Naive thymus-derived CD4-positive, alpha-beta T cell (primary cell): ENCODE data around the gene WDR87. TPM values are rescaled to one million over a fixed set of nuclear protein-coding genes. Genes with fewer than 3 reads are reported as not detected.
"Not testable (repeated sequence)": the region's sequence is repeated elsewhere in the genome, so short reads cannot be mapped to it uniquely, and the experiment has no call there.

Experiments
- ATAC-seq: fragments of 150-1000 bp; cut with Tn5 transposase; 2 replicates; pipeline ENCODE4 v1.10.0; 2021; ENCODE audit warnings: mild to moderate bottlenecking, moderate library complexity
- CTCF ChIA-PET: fragments of 350-600 bp; sonication (Branson Sonifier 250); formaldehyde crosslinking; loops from one replicate; lab custom pipeline; 2021; ENCODE audit warnings: antibody characterized with exemption; lab: Charles Lee
- POLR2A ChIA-PET: fragments of 350-600 bp; sonication (Branson Sonifier 250); formaldehyde crosslinking; loops from one replicate; lab custom pipeline; 2021; ENCODE audit warnings: antibody characterized with exemption, inconsistent platforms; lab: Charles Lee
- DNase-seq, 9 donors: peaks; one replicate each; pipeline versions ENCODE4 v3.0.0 to v3.0.0-alpha.2; 2020 to 2022; ENCODE audit warnings: mixed read lengths in 1 of 9
- H3K27ac ChIP-seq: one replicate; pipeline ENCODE4 v1.7.0; 2013; ENCODE audit warnings: mild to moderate bottlenecking, low read depth, low read length, moderate library complexity
- H3K27me3 ChIP-seq, 2 donors: one replicate each; pipeline ENCODE4 v1.7.0; 2013; ENCODE audit warnings: low read length in 2 of 2, mild to moderate bottlenecking in 2 of 2, moderate library complexity in 2 of 2; ENCODE audit not compliant: control insufficient read depth in 2 of 2, insufficient read depth in 2 of 2
- H3K36me3 ChIP-seq, 3 experiments: 1 replicate in 2 of 3; 2 replicates in 1 of 3; pipeline ENCODE4 v1.7.0; 2013; ENCODE audit warnings: low read length in 3 of 3, mild to moderate bottlenecking in 3 of 3, moderate library complexity in 1 of 3; ENCODE audit not compliant: insufficient read depth in 3 of 3, control insufficient read depth in 2 of 3
- H3K4me1 ChIP-seq, 2 donors: one replicate each; pipeline ENCODE4 v1.7.0; 2013; ENCODE audit warnings: low read length in 2 of 2, mild to moderate bottlenecking in 2 of 2, moderate library complexity in 1 of 2; ENCODE audit not compliant: control insufficient read depth in 2 of 2, insufficient read depth in 2 of 2
- H3K4me3 ChIP-seq: 2 replicates; pipeline ENCODE4 v1.7.0; 2013; ENCODE audit warnings: mild to moderate bottlenecking, low read length
- H3K9me3 ChIP-seq, 3 experiments: 1 replicate in 2 of 3; 2 replicates in 1 of 3; pipeline ENCODE4 v1.7.0; 2013; ENCODE audit warnings: low read length in 3 of 3; ENCODE audit not compliant: control insufficient read depth in 2 of 3
- H3K27ac Mint-ChIP-seq, 9 donors: one replicate each; pipeline ENCODE4 v1.8.0; 2020 to 2022; ENCODE audit warnings: mixed read lengths in 9 of 9, mild to moderate bottlenecking in 8 of 9, moderate library complexity in 5 of 9, inconsistent platforms in 2 of 9
- H3K27me3 Mint-ChIP-seq, 5 donors: one replicate each; pipeline ENCODE4 v1.8.0; 2021 to 2022; ENCODE audit warnings: mixed read lengths in 5 of 5, mild to moderate bottlenecking in 1 of 5
- H3K36me3 Mint-ChIP-seq, 5 donors: one replicate each; pipeline ENCODE4 v1.8.0; 2020 to 2022; ENCODE audit warnings: mixed read lengths in 5 of 5, mild to moderate bottlenecking in 3 of 5, inconsistent platforms in 1 of 5
- H3K4me1 Mint-ChIP-seq, 7 donors: one replicate each; pipeline ENCODE4 v1.8.0; 2020 to 2022; ENCODE audit warnings: mixed read lengths in 7 of 7, mild to moderate bottlenecking in 3 of 7, inconsistent platforms in 1 of 7
- H3K4me3 Mint-ChIP-seq, 10 donors: one replicate each; pipeline ENCODE4 v1.8.0; 2020 to 2022; ENCODE audit warnings: mild to moderate bottlenecking in 10 of 10, mixed read lengths in 10 of 10, moderate library complexity in 6 of 10, inconsistent platforms in 2 of 10
- H3K9me3 Mint-ChIP-seq, 11 donors: one replicate each; pipeline ENCODE4 v1.8.0; 2020 to 2022; ENCODE audit warnings: mixed read lengths in 11 of 11, mild to moderate bottlenecking in 4 of 11, inconsistent platforms in 1 of 11, moderate library complexity in 1 of 11
- intact Hi-C, 2 donors: fragments of 100-400 bp; cut with micrococcal nuclease; formaldehyde crosslinking; loops; one replicate each; pipeline ENCODE4 v1.15.1; 2023
- polyA plus RNA-seq, 2 donors: library from polyadenylated mRNA; unstranded; fragments of 300-500 nt; fragmentation: Illumina TruSeq; gene quantifications; one replicate each; pipeline ENCODE4 v1.2.3, GENCODE V29; 2021
- total RNA-seq, 6 experiments: library from RNA in 5 of 6; stranded (reverse) in 5 of 6; gene quantifications; 1 replicate in 5 of 6; 2 replicates in 1 of 6; pipeline ENCODE4 v1.2.3 and lab custom pipeline; 2021 to 2026

The WDR87 gene
- total and polyA plus RNA-seq, 7 experiments from 2014 or later = not detected

GRCh38 chr19:37926711-37927110, 20.3 kb upstream of the WDR87 start:
- Mint-ChIP-seq H3K36me3 (peaks cover 4 to 22% (median 7%) of the 10 kb centered on the region in 5 donors), H3K4me3 (no peak overlapping the region), H3K27ac (no peak overlapping the region), H3K27me3 (no peaks in the 10 kb centered on the region), H3K4me1 (peaks cover 0 to 24% (median 12%) of the 10 kb centered on the region in 7 donors), H3K9me3 (peaks cover 0 to 3% (median 0%) of the 10 kb centered on the region in 11 donors)
- H3K9me3 ChIP-seq = no peaks in the 10 kb centered on the region
- intact Hi-C loops = no loop called here
- H3K27ac ChIP-seq = no peak overlapping the region
- DNase-seq (no peak), ATAC-seq (no peak)
- H3K36me3 ChIP-seq = no peaks in the 10 kb centered on the region
- ChIA-PET POLR2A (no interaction called here), CTCF (no interaction called here)
- no peaks in the 10 kb centered on the region for H3K27me3 ChIP-seq
- no peaks in the 10 kb centered on the region for H3K4me1 ChIP-seq
- no peak overlapping the region for H3K4me3 ChIP-seq

GRCh38 chr19:37926255-37926654, 19.9 kb upstream of the WDR87 start:
- DNase-seq = no peak
- peaks cover 0 to 3% (median 0%) of the 10 kb centered on the region in 11 donors for H3K9me3 Mint-ChIP-seq
- Histone ChIP-seq H3K36me3 (no peaks in the 10 kb centered on the region), H3K9me3 (no peaks in the 10 kb centered on the region), H3K27ac (no peak overlapping the region), H3K4me1 (no peaks in the 10 kb centered on the region), H3K4me3 (no peak overlapping the region), H3K27me3 (no peaks in the 10 kb centered on the region)
- H3K4me1 Mint-ChIP-seq = peaks cover 0 to 24% (median 13%) of the 10 kb centered on the region in 7 donors
- intact Hi-C loops = no loop called here
- H3K27me3 Mint-ChIP-seq = no peaks in the 10 kb centered on the region
- H3K4me3 Mint-ChIP-seq = no peak overlapping the region
- no peak for ATAC-seq
- CTCF ChIA-PET = no interaction called here
- peaks cover 4 to 27% (median 7%) of the 10 kb centered on the region in 5 donors for H3K36me3 Mint-ChIP-seq
- H3K27ac Mint-ChIP-seq = no peak overlapping the region
- POLR2A ChIA-PET = no interaction called here

GRCh38 chr19:37925212-37925611, 18.8 kb upstream of the WDR87 start:
- H3K36me3 ChIP-seq = no peaks in the 10 kb centered on the region
- no peak overlapping the region for H3K4me3 ChIP-seq
- no peak for DNase-seq
- intact Hi-C loops = no loop called here
- H3K4me1 Mint-ChIP-seq = peaks cover 0 to 30% (median 20%) of the 10 kb centered on the region in 7 donors
- peaks cover 0 to 3% (median 0%) of the 10 kb centered on the region in 11 donors for H3K9me3 Mint-ChIP-seq
- H3K4me1 ChIP-seq = no peaks in the 10 kb centered on the region
- CTCF ChIA-PET = no interaction called here
- H3K4me3 Mint-ChIP-seq = no peak overlapping the region
- no peaks in the 10 kb centered on the region for H3K9me3 ChIP-seq
- no peaks in the 10 kb centered on the region for H3K27me3 Mint-ChIP-seq
- no peak overlapping the region for H3K27ac Mint-ChIP-seq
- H3K27ac ChIP-seq = no peak overlapping the region
- POLR2A ChIA-PET = no interaction called here
- no peak for ATAC-seq
- peaks cover 4 to 30% (median 5%) of the 10 kb centered on the region in 5 donors for H3K36me3 Mint-ChIP-seq
- H3K27me3 ChIP-seq = no peaks in the 10 kb centered on the region

- ChIA-PET POLR2A (interaction anchor here (1.2 kb wide), 1 partner anchor 17 kb away, joined by 4 read pairs; no protein-coding TSS in a partner anchor), CTCF (interaction anchor here (0.6 kb wide), 1 partner anchor 696 kb away, joined by 3 read pairs; no protein-coding TSS in a partner anchor)
- H3K9me3 Mint-ChIP-seq, H3K27ac Mint-ChIP-seq, H3K36me3 ChIP-seq, H3K4me1 ChIP-seq, H3K4me3 ChIP-seq, intact Hi-C loops, DNase-seq, H3K27me3 ChIP-seq, H3K27ac ChIP-seq, H3K9me3 ChIP-seq, H3K27me3 Mint-ChIP-seq, H3K4me3 Mint-ChIP-seq, ATAC-seq: not testable (repeated sequence)
- Mint-ChIP-seq H3K4me1 (peaks cover 0 to 32% (median 22%) of the 10 kb centered on the region in 7 donors), H3K36me3 (peaks cover 4 to 32% (median 5%) of the 10 kb centered on the region in 5 donors)
Measured at GRCh38 chr19:37924573-37924972, 18.2 kb upstream of the WDR87 start.

GRCh38 chr19:37920591-37921450, 14.4 kb upstream of the WDR87 start:
- CTCF ChIA-PET = interaction anchor here (0.6 to 1.2 kb wide), 2 partner anchors 17 to 1790 kb away, joined by 3 to 6 read pairs; no protein-coding TSS in a partner anchor
- peak overlapping the region in 1 of 10 donors; percentile 37 for H3K4me3 Mint-ChIP-seq
- Histone ChIP-seq H3K4me3 (no peak overlapping the region), H3K27me3 (no peaks in the 10 kb centered on the region), H3K4me1 (no peaks in the 10 kb centered on the region), H3K27ac (no peak overlapping the region), H3K9me3 (no peaks in the 10 kb centered on the region), H3K36me3 (no peaks in the 10 kb centered on the region)
- intact Hi-C loops = no loop called here
- POLR2A ChIA-PET = interaction anchor here (0.6 kb wide), 1 partner anchor 119 kb away, joined by 3 read pairs; no protein-coding TSS in a partner anchor
- DNase-seq = no peak
- no peak for ATAC-seq
- no peaks in the 10 kb centered on the region for H3K27me3 Mint-ChIP-seq
- H3K4me1 Mint-ChIP-seq = peaks cover 0 to 20% (median 14%) of the 10 kb centered on the region in 7 donors
- peaks cover 9 to 42% (median 12%) of the 10 kb centered on the region in 5 donors for H3K36me3 Mint-ChIP-seq
- peak overlapping the region in 4 of 9 donors; percentile 33 to 78 (median 44) for H3K27ac Mint-ChIP-seq
- H3K9me3 Mint-ChIP-seq = peaks cover 0 to 4% (median 0%) of the 10 kb centered on the region in 11 donors

GRCh38 chr19:37914908-37915307, 8.5 kb upstream of the WDR87 start:
- CTCF ChIA-PET = no interaction called here
- Mint-ChIP-seq H3K27me3 (no peaks in the 10 kb centered on the region), H3K36me3 (peaks cover 4 to 21% (median 10%) of the 10 kb centered on the region in 5 donors), H3K9me3 (peaks cover 0 to 4% (median 0%) of the 10 kb centered on the region in 11 donors), H3K4me3 (peak overlapping the region in 3 of 10 donors; percentile 4 to 27 (median 10)), H3K4me1 (peaks cover 13 to 35% (median 27%) of the 10 kb centered on the region in 7 donors), H3K27ac (peak overlapping the region in 2 of 9 donors; percentile 30 to 53)
- intact Hi-C loops = no loop called here
- no peak overlapping the region for H3K4me3 ChIP-seq
- POLR2A ChIA-PET = no interaction called here
- no peaks in the 10 kb centered on the region for H3K36me3 ChIP-seq
- H3K9me3 ChIP-seq = no peaks in the 10 kb centered on the region
- no peaks in the 10 kb centered on the region for H3K27me3 ChIP-seq
- DNase-seq (no peak), ATAC-seq (no peak)
- no peaks in the 10 kb centered on the region for H3K4me1 ChIP-seq
- no peak overlapping the region for H3K27ac ChIP-seq
